RWPE1 (cell line): ENCODE data around the gene FOXN1.
A peak's percentile ranks its signal among the peaks of the same experiment; 100 is the strongest.
"Not testable (repeated sequence)": the region's sequence is repeated elsewhere in the genome, so short reads cannot be mapped to it uniquely, and the experiment has no call there.

Experiments
- CTCF ChIA-PET: fragments of 350-600 bp; sonication (Branson Sonifier 250); formaldehyde crosslinking; extraction: SDS; loops from one replicate; lab custom pipeline; 2021; lab: Yijun Ruan, JAX
- POLR2A ChIA-PET: fragments of 400-600 bp; formaldehyde crosslinking; extraction: SDS; loops from one replicate; lab custom pipeline; 2020; ENCODE audit warnings: antibody characterized with exemption; ENCODE audit not compliant: low non-redundant PET; lab: Yijun Ruan, JAX
- DNase-seq: peaks from one replicate; pipeline ENCODE4 v3.0.0; 2012; ENCODE audit warnings: low spot score
- H3K27ac ChIP-seq: fragments of 450-650 bp; 2 replicates; pipeline ENCODE4 v1.5.1; 2017
- CTCF ChIP-seq: fragments of 450-650 bp; conservative IDR thresholded peaks from 2 replicates; pipeline ENCODE4 v1.5.1; 2017; ENCODE audit warnings: low read depth, mild to moderate bottlenecking

The FOXN1 gene, protein sequence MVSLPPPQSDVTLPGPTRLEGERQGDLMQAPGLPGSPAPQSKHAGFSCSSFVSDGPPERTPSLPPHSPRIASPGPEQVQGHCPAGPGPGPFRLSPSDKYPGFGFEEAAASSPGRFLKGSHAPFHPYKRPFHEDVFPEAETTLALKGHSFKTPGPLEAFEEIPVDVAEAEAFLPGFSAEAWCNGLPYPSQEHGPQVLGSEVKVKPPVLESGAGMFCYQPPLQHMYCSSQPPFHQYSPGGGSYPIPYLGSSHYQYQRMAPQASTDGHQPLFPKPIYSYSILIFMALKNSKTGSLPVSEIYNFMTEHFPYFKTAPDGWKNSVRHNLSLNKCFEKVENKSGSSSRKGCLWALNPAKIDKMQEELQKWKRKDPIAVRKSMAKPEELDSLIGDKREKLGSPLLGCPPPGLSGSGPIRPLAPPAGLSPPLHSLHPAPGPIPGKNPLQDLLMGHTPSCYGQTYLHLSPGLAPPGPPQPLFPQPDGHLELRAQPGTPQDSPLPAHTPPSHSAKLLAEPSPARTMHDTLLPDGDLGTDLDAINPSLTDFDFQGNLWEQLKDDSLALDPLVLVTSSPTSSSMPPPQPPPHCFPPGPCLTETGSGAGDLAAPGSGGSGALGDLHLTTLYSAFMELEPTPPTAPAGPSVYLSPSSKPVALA

DNA sequence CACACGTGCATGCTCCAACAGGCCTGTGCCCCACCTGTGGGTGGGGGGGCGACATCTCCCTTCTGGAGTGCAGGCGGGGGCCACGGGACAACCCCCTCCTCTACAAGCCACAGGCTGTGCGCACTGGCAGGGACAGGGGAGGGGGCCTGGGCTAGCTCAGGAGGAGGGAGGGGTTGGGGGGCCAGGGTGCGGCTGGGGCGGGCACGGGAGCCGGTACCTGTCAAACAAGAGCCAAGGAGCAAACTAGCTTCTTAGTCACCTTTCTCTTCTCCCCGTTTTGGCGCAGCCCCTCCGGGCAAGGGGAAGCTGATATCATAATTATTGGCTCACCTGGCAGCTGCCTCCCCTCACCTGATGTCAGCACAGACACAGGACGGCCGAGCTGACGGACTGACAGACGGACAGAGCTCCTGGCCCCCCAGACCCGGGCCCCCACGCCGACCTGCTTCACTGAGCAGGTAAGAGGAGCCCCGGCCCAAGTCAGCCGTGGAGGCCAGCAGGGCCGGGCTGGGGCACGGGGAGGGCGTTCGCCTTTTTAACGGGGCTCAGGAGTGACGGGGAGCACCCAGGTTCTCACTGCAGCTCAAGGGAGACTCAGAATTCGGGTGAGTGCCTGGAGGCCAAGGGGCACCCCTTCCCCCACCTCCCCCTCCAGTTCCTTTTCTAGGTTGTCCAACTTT, at the start of gene FOXN1:
Gene FOXN1 (plus strand): TSS at position 363 of the 680 bp plus-strand sequence. CDS start 17,622 bp downstream, outside the sequence.
- ChIA-PET CTCF (interaction anchor here (0.6 to 1.1 kb wide), 3 partner anchors 11 to 34 kb away, joined by 3 read pairs; no protein-coding TSS in a partner anchor), POLR2A (interaction anchor here (2.3 kb wide), 1 partner anchor 22 kb away, joined by 8 read pairs; no protein-coding TSS in a partner anchor)
- DNase-seq = peak; percentile 76
- no peak for TF ChIP-seq CTCF
- peak within 1 kb of the TSS; percentile 76 for H3K27ac ChIP-seq

DNA sequence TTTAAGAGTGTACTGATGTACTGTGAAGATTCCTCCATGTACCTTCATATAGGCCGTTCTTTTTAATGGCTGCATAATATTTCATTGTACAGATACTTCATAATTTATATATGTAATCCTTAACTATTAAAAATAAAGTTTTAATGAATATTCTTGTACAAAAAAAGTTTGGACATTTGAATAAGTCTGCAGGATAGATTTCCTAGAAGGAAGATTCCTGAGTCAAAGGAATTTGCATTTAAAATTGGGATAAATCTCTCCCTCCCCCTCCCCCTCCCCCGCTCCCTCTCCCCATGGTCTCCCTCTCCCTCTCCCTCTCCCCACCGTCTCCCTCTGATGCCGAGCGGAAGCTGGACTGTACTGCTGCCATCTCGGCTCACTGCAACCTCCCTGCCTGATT, 48.3 kb upstream of the FOXN1 start:
- CTCF ChIA-PET = no interaction called here

DNA sequence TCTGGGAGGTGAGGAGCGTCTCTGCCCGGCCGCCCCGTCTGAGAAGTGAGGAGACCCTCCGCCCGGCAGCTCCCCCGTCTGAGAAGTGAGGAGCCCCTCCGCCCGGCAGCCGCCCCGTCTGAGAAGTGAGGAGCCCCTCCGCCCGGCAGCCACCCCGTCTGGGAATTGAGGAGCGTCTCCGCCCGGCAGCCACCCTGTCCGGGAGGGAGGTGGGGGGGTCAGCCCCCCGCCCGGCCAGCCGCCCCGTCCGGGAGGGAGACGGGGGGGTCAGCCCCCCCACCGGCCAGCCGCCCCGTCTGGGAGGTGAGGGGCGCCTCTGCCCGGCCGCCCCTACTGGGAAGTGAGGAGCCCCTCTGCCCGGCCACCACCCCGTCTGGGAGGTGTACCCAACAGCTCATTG, 47.3 kb upstream of the FOXN1 start:
- POLR2A ChIA-PET, H3K27ac ChIP-seq, CTCF ChIA-PET, DNase-seq: not testable (repeated sequence)

More for the DNA sequence above, 48.3 kb upstream of the FOXN1 start:
- no peak for DNase-seq
- POLR2A ChIA-PET = no interaction called here
- TF ChIP-seq CTCF = no peak
- no peak overlapping the region for H3K27ac ChIP-seq

GRCh38 chr17:28460901-28461300, 45.2 kb upstream of the FOXN1 start:
- H3K27ac ChIP-seq = no peak overlapping the region
- ChIA-PET POLR2A (no interaction called here), CTCF (no interaction called here)
- TF ChIP-seq CTCF = no peak
- DNase-seq = no peak

GRCh38 chr17:28466001-28466400, 40.1 kb upstream of the FOXN1 start:
- no peak for DNase-seq
- no peak for TF ChIP-seq CTCF
- ChIA-PET CTCF (interaction anchor here (1.0 kb wide), 1 partner anchor 81 kb away, joined by 4 read pairs; no protein-coding TSS in a partner anchor), POLR2A (no interaction called here)
- no peak overlapping the region for H3K27ac ChIP-seq

DNA sequence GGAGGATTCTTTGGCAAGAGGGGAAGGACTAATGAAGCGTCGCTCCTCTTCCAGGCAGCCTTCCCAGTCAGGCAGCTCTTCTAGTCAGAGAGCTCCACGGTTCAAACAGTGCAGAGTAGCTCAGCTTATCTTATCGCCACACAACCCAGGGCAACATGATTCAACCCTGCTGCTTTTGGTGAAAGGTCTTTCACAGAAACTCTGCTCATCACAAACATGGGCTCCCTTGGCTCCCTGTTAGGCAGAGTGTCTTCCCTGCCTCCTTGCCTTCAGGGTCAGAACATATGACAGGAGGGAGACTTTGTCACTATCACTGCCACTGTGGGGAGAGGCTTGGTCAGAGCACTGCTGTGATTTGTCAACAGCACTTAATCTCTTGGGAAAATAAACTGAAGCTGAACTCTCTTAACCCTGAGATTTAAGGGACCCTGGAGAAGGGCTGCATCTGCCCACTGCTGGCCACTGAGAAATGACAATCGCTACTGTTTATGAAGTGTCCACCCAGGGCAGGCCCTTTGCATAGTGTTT, 39.6 kb upstream of the FOXN1 start:
- ChIA-PET POLR2A (no interaction called here), CTCF (interaction anchor here (0.5 kb wide), 1 partner anchor 140 kb away, joined by 5 read pairs; no protein-coding TSS in a partner anchor)
- TF ChIP-seq CTCF = no peak
- DNase-seq = no peak
- H3K27ac ChIP-seq = no peak overlapping the region
